ENCODE measurements around the gene TTC7B. TPM values are rescaled to one million over a fixed set of nuclear protein-coding genes. Genes with fewer than 3 reads are reported as not detected.
A peak's percentile ranks its signal among the peaks of the same experiment; 100 is the strongest.

Gene TTC7B
- total and polyA plus RNA-seq, 2 of the 13 experiments (the other 11 are each of a cell fraction or from before 2014, with no cell fraction given): 1.3 to 3.2 TPM

DNA sequence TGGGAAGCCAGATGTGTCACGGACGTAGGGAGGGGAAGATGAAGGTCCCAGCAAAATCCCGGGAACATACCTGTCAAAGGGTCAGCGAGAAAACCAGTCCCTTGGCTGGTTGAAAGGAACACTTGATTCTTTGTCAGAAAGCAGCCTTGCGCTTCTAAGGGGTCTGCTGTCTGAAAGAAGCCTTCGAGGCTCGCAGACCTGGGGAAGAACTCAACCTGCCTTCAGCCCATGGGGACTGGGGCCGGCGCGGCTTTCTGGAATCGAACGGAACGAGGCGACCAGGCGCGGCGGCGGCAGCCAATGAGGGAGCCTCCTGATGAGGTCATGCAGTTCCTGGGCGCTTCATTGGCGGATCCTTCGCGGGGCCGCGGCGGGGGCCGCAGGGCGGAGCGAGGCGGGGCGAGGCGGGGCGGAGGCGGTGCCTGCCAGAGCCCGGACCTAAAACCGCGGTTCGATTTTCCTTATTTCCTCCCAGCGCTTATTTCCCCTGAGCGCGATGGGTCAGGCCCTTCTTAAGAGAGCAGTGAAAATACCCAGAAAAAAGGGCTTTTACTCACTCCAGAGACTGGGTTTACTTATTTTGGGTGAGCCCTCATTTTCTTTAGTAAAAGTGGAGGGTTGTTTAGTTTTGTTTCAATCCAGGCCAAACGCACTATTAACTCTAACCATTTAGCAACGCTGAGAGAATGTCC, 11.8 kb upstream of the TTC7B start (continued):
- TF ChIP-seq ZNF34 (CRISPR knock-in tag; IDR thresholded peaks at IDR 0.05; ENCODE audit: borderline replicate concordance) (no peak), TMF1 (CRISPR knock-in tag; IDR thresholded peaks at IDR 0.05; ENCODE audit: low read depth) (peak; percentile 76; the same call in 1 of the 2 replicates), FOXA3 (CRISPR knock-in tag; IDR thresholded peaks at IDR 0.05) (no peak), ZBTB1 (CRISPR knock-in tag; IDR thresholded peaks at IDR 0.05; ENCODE audit: borderline replicate concordance) (no peak), HDAC1 (CRISPR knock-in tag; IDR thresholded peaks at IDR 0.05) (peak; percentile 67), PPARG (CRISPR knock-in tag; conservative IDR thresholded peaks at IDR 0.05) (0 out of 2 replicates have a peak, but pooled peaks have one; percentile 13), ZFY (CRISPR knock-in tag; IDR thresholded peaks at IDR 0.05) (no peak), ZNF709 (CRISPR knock-in tag; IDR thresholded peaks at IDR 0.05) (peak; percentile 54; the same call in 1 of the 2 replicates), KAT7 (CRISPR knock-in tag; IDR thresholded peaks at IDR 0.05; ENCODE audit: borderline replicate concordance) (no peak), REXO4 (CRISPR knock-in tag; IDR thresholded peaks at IDR 0.05; ENCODE audit: borderline replicate concordance) (0 out of 2 replicates have a peak, but pooled peaks have one; percentile 15), ZNF761 (CRISPR knock-in tag; conservative IDR thresholded peaks at IDR 0.05) (0 out of 2 replicates have a peak, but pooled peaks have one; percentile 54), IKZF1 (IDR thresholded peaks at IDR 0.05) (no peak), ZNF354B (CRISPR knock-in tag; IDR thresholded peaks at IDR 0.05) (0 out of 2 replicates have a peak, but pooled peaks have one; percentile 65), AGO1 (IDR thresholded peaks at IDR 0.05; ENCODE audit: low read depth, low read length, poor library complexity, severe bottlenecking) (no peak), ZMYM4 (CRISPR knock-in tag; IDR thresholded peaks at IDR 0.05) (peak; percentile 84; the same call in 1 of the 2 replicates), ARID2 (CRISPR knock-in tag; IDR thresholded peaks at IDR 0.05; ENCODE audit: borderline replicate concordance) (peak; percentile 77; the same call in 1 of the 2 replicates), JUN (CRISPR knock-in tag; IDR thresholded peaks at IDR 0.05) (peak; percentile 69; the same call in 1 of the 2 replicates), ZNF878 (CRISPR knock-in tag; IDR thresholded peaks at IDR 0.05) (peak; percentile 53; the same call in 1 of the 2 replicates), ZNF543 (CRISPR knock-in tag; IDR thresholded peaks at IDR 0.05) (no peak)
- TF ChIP-seq, protein P1, sequence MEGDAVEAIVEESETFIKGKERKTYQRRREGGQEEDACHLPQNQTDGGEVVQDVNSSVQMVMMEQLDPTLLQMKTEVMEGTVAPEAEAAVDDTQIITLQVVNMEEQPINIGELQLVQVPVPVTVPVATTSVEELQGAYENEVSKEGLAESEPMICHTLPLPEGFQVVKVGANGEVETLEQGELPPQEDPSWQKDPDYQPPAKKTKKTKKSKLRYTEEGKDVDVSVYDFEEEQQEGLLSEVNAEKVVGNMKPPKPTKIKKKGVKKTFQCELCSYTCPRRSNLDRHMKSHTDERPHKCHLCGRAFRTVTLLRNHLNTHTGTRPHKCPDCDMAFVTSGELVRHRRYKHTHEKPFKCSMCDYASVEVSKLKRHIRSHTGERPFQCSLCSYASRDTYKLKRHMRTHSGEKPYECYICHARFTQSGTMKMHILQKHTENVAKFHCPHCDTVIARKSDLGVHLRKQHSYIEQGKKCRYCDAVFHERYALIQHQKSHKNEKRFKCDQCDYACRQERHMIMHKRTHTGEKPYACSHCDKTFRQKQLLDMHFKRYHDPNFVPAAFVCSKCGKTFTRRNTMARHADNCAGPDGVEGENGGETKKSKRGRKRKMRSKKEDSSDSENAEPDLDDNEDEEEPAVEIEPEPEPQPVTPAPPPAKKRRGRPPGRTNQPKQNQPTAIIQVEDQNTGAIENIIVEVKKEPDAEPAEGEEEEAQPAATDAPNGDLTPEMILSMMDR (CRISPR knock-in tag; IDR thresholded peaks at IDR 0.05): no peak
- TF ChIP-seq, protein P2, sequence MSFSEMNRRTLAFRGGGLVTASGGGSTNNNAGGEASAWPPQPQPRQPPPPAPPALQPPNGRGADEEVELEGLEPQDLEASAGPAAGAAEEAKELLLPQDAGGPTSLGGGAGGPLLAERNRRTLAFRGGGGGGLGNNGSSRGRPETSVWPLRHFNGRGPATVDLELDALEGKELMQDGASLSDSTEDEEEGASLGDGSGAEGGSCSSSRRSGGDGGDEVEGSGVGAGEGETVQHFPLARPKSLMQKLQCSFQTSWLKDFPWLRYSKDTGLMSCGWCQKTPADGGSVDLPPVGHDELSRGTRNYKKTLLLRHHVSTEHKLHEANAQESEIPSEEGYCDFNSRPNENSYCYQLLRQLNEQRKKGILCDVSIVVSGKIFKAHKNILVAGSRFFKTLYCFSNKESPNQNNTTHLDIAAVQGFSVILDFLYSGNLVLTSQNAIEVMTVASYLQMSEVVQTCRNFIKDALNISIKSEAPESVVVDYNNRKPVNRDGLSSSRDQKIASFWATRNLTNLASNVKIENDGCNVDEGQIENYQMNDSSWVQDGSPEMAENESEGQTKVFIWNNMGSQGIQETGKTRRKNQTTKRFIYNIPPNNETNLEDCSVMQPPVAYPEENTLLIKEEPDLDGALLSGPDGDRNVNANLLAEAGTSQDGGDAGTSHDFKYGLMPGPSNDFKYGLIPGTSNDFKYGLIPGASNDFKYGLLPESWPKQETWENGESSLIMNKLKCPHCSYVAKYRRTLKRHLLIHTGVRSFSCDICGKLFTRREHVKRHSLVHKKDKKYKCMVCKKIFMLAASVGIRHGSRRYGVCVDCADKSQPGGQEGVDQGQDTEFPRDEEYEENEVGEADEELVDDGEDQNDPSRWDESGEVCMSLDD (CRISPR knock-in tag; IDR thresholded peaks at IDR 0.05; ENCODE audit: borderline replicate concordance): no peak
- TF ChIP-seq, protein P3, sequence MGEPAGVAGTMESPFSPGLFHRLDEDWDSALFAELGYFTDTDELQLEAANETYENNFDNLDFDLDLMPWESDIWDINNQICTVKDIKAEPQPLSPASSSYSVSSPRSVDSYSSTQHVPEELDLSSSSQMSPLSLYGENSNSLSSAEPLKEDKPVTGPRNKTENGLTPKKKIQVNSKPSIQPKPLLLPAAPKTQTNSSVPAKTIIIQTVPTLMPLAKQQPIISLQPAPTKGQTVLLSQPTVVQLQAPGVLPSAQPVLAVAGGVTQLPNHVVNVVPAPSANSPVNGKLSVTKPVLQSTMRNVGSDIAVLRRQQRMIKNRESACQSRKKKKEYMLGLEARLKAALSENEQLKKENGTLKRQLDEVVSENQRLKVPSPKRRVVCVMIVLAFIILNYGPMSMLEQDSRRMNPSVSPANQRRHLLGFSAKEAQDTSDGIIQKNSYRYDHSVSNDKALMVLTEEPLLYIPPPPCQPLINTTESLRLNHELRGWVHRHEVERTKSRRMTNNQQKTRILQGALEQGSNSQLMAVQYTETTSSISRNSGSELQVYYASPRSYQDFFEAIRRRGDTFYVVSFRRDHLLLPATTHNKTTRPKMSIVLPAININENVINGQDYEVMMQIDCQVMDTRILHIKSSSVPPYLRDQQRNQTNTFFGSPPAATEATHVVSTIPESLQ (CRISPR knock-in tag; conservative IDR thresholded peaks at IDR 0.05): no peak
